Measurements from ENCODE around the gene B4GALT4.

DNA sequence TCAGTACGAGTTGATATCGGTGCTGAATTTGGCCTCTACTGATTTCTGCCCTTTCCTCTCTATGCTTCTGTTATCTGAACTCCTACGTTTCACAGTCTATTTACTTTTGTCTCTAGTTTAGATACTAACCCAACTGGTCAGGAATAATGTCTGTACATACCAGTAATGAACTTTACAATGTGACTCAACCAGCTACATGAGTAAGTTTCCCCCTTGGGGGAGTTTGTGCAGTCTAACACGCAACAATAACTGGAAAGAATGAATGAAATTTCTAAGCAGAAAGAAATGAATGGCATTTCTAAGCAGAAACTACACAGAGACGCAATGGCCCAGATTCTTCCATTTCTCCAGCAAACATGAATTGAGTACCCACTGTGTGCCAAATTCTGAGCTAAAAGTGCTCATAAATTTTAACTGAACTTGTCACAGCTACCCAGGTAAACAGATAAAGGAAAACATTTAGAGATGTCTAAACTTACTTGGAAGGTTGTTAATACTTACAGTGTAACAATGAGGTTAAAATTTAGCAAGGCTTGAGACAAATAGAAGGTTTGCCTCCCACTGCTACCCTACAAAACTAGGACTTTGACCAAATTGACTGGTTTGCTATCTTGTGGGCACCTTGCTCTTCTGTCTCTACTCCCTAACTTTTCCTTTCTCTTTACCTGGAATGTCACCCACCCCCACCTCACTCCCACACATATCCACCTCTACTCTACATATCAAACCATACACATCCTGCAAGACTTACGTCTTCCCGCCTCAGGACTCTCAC is 55.7 kb downstream of the B4GALT4 start:
- TF ChIP-seq, protein P1, sequence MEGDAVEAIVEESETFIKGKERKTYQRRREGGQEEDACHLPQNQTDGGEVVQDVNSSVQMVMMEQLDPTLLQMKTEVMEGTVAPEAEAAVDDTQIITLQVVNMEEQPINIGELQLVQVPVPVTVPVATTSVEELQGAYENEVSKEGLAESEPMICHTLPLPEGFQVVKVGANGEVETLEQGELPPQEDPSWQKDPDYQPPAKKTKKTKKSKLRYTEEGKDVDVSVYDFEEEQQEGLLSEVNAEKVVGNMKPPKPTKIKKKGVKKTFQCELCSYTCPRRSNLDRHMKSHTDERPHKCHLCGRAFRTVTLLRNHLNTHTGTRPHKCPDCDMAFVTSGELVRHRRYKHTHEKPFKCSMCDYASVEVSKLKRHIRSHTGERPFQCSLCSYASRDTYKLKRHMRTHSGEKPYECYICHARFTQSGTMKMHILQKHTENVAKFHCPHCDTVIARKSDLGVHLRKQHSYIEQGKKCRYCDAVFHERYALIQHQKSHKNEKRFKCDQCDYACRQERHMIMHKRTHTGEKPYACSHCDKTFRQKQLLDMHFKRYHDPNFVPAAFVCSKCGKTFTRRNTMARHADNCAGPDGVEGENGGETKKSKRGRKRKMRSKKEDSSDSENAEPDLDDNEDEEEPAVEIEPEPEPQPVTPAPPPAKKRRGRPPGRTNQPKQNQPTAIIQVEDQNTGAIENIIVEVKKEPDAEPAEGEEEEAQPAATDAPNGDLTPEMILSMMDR (IDR thresholded peaks at IDR 0.05): no peak
- no peak for TF ChIP-seq POLR2A (IDR thresholded peaks at IDR 0.05)

Data from heart left ventricle (tissue), 13 donors.